ENCODE measurements around the gene TM6SF1. TPM values are rescaled to one million over a fixed set of nuclear protein-coding genes. Genes with fewer than 3 reads are reported as not detected.

Gene TM6SF1
- total and polyA plus RNA-seq, 11 donors = 2.6 to 9.4 (median 4.7) TPM

GRCh38 chr15:83112956-83113299 lies 5.5 kb downstream of the TM6SF1 start:
- intact Hi-C loops (cut with DNase I) = no loop called here
- Histone ChIP-seq H3K4me1 (peaks cover 0 to 47% (median 20%) of the 10 kb centered on the region in 12 donors), H3K4me3 (no peak overlapping the region), H3K27me3 (peaks cover 0 to 13% (median 0%) of the 10 kb centered on the region in 9 donors), H3K9me3 (no peaks in the 10 kb centered on the region), H3K27ac (peak overlapping the region; percentile 4 to 59 (median 36)), H3K36me3 (peaks cover 0 to 25% (median 0%) of the 10 kb centered on the region in 9 donors)
- WGBS, 4 donors = 37 to 62% (median 45%) methylated on average over 3 of the region's 3 CpGs
- DNase-seq (peak in 2 of 5 donors; percentile 38 to 49), ATAC-seq (peak in 2 of 4 donors; percentile 13 to 36)
- TF ChIP-seq CTCF (IDR thresholded peaks at IDR 0.05) (no peak), POLR2A (IDR thresholded peaks at IDR 0.05) (no peak)

- H3K36me3 ChIP-seq = peaks cover 0 to 25% (median under 1%) of the 10 kb centered on the region in 9 donors
- intact Hi-C loops (cut with DNase I) = no loop called here
Measured at GRCh38 chr15:83113881-83114674, 6.6 kb downstream of the TM6SF1 start.

GRCh38 chr15:83114856-83115255 lies 7.4 kb downstream of the TM6SF1 start:
- intact Hi-C loops (cut with DNase I) = no loop called here
- Histone ChIP-seq H3K36me3 (peaks cover 0 to 32% (median 7%) of the 10 kb centered on the region in 9 donors), H3K4me3 (no peak overlapping the region), H3K27me3 (peaks cover 0 to 3% (median 0%) of the 10 kb centered on the region in 9 donors), H3K27ac (no peak overlapping the region), H3K4me1 (peaks cover 0 to 28% (median 10%) of the 10 kb centered on the region in 12 donors), H3K9me3 (no peaks in the 10 kb centered on the region)
- ATAC-seq (no peak), DNase-seq (no peak)
- 95 to 97% (median 97%) methylated on average over 6 of the region's 6 CpGs for WGBS, 4 donors
- TF ChIP-seq CTCF (IDR thresholded peaks at IDR 0.05) (no peak), POLR2A (IDR thresholded peaks at IDR 0.05) (no peak)

More at GRCh38 chr15:83113881-83114674, 6.6 kb downstream of the TM6SF1 start:
- no peaks in the 10 kb centered on the region for H3K9me3 ChIP-seq
- 77 to 84% (median 80%) methylated on average over 5 of the region's 5 CpGs for WGBS, 4 donors
- DNase-seq = no peak
- no peak overlapping the region for H3K4me3 ChIP-seq
- TF ChIP-seq POLR2A (IDR thresholded peaks at IDR 0.05) = no peak
- peak overlapping the region in 8 of 12 donors; percentile 28 to 59 (median 49) for H3K27ac ChIP-seq
- peaks cover 0 to 36% (median 11%) of the 10 kb centered on the region in 12 donors for H3K4me1 ChIP-seq
- H3K27me3 ChIP-seq = peaks cover 0 to 6% (median 0%) of the 10 kb centered on the region in 9 donors
- ATAC-seq = no peak

GRCh38 chr15:83115410-83115809 lies 8.0 kb downstream of the TM6SF1 start:
- Histone ChIP-seq H3K9me3 (no peaks in the 10 kb centered on the region), H3K4me1 (peaks cover 0 to 24% (median 10%) of the 10 kb centered on the region in 12 donors), H3K4me3 (no peak overlapping the region), H3K27me3 (no peaks in the 10 kb centered on the region), H3K36me3 (peaks cover 0 to 37% (median 7%) of the 10 kb centered on the region in 9 donors), H3K27ac (no peak overlapping the region)
- WGBS, 4 donors = 89 to 94% (median 90%) methylated on average over 3 of the region's 3 CpGs
- intact Hi-C loops (cut with DNase I) = no loop called here
- DNase-seq = no peak
- TF ChIP-seq POLR2A (IDR thresholded peaks at IDR 0.05) (no peak), CTCF (IDR thresholded peaks at IDR 0.05) (no peak)
- no peak for ATAC-seq

Data from heart left ventricle (tissue), 16 donors.